Body of pancreas (tissue), 4 donors: ENCODE measurements around the gene TENT4A. TPM values are rescaled to one million over a fixed set of nuclear protein-coding genes. Genes with fewer than 3 reads are reported as not detected.

ENCODE experiments used
- ATAC-seq: fragments of 150-250 bp; one replicate; pipeline ENCODE4 v1.9.1; 2016
- DNase-seq, 4 donors: peaks; one replicate each; pipeline ENCODE4 v3.0.0-alpha.2; 2019
- H3K27ac ChIP-seq, 4 donors: fragments of 200-600 bp; sonication (generic); 1 replicate in 3 of 4; 2 replicates in 1 of 4; pipeline versions ENCODE4 v1.5.1 to v1.6.1; 2016 to 2019; ENCODE audit warnings: mild to moderate bottlenecking in 1 of 4, mixed read lengths in 1 of 4, moderate library complexity in 1 of 4
- H3K27me3 ChIP-seq, 2 donors: fragments of 200-600 bp; sonication (generic); one replicate each; pipeline ENCODE4 v1.6.0; 2016; ENCODE audit warnings: mild to moderate bottlenecking in 1 of 2
- H3K36me3 ChIP-seq, 2 donors: fragments of 200-600 bp; sonication (generic); replicated peaks in 1 of 2; 2 replicates each; pipeline ENCODE4 v1.5.1; 2016; ENCODE audit warnings: low read depth in 2 of 2; ENCODE audit not compliant: insufficient read depth in 1 of 2
- H3K4me1 ChIP-seq: fragments of 200-600 bp; sonication (generic); one replicate; pipeline ENCODE4 v1.6.0; 2016
- H3K4me3 ChIP-seq, 2 donors: fragments of 200-600 bp; sonication (generic); 1 replicate in 1 of 2; 2 replicates in 1 of 2; pipeline ENCODE4 v1.5.1; 2016 to 2019
- H3K9me3 ChIP-seq, 3 donors: fragments of 200-600 bp; sonication (generic); 1 replicate in 2 of 3; 2 replicates in 1 of 3; pipeline ENCODE4 v1.5.1; 2016
- CTCF ChIP-seq, 7 experiments: fragments of 450-650 bp in 4 of 7; fragments of 200-600 bp in 3 of 7; sonication (generic) in 3 of 7; IDR thresholded peaks; one replicate each; pipeline ENCODE4 v1.5.1; 2016 to 2019; ENCODE audit warnings: antibody characterized with exemption in 7 of 7
- POLR2A ChIP-seq, 3 donors: fragments of 450-650 bp; IDR thresholded peaks; one replicate each; pipeline ENCODE4 v1.6.1; 2016; ENCODE audit warnings: antibody characterized with exemption in 3 of 3, mild to moderate bottlenecking in 2 of 3
- WGBS, 2 donors: methylation state at CpG; one replicate each; pipeline ENCODE4 v1.1.5; 2017; 5-methylcytosine and 5-hydroxymethylcytosine counted together
- intact Hi-C: fragments of 100-400 bp; cut with DNase I; formaldehyde crosslinking; loops from one replicate; pipeline ENCODE4 v1.15.1; 2023
- total RNA-seq, 2 donors: library from RNA; depleted of rRNA; stranded (reverse); fragments of >200 nt; gene quantifications; one replicate each; pipeline ENCODE4 v1.1.0, GENCODE V29; 2016

TENT4A gene
- total RNA-seq, 2 donors from 2014 or later = 11.9 to 27.7 TPM

- Histone ChIP-seq H3K36me3 (no peaks in the 10 kb centered on the region), H3K4me1 (peaks cover 16% of the 10 kb centered on the region), H3K9me3 (no peaks in the 10 kb centered on the region), H3K4me3 (no peak overlapping the region), H3K27ac (no peak overlapping the region), H3K27me3 (no peaks in the 10 kb centered on the region)
- no peak for ATAC-seq
- no peak for DNase-seq
- intact Hi-C loops = loop anchor here (10.0 kb wide), 1 partner anchor 632 kb away; the partner anchor contains the start of gene ADCY2
- 92 to 95% methylated on average over 8 of the region's 8 CpGs for WGBS, 2 donors
- TF ChIP-seq CTCF (IDR thresholded peaks at IDR 0.05) = no peak
- TF ChIP-seq POLR2A (IDR thresholded peaks at IDR 0.05) = no peak
Observed at GRCh38 chr5:6762697-6763096, 49.5 kb downstream of the TENT4A start.

- intact Hi-C loops = loop anchor here (10.0 kb wide), 1 partner anchor 632 kb away; the partner anchor contains the start of gene ADCY2
- H3K27me3 ChIP-seq = no peaks in the 10 kb centered on the region
- WGBS, 2 donors = 84 to 86% methylated on average over 12 of the region's 12 CpGs
Observed at GRCh38 chr5:6763191-6763590, 50.0 kb downstream of the TENT4A start.

GRCh38 chr5:6765612-6766525 is 52.6 kb downstream of the TENT4A start:
- H3K4me3 ChIP-seq = no peak overlapping the region
- H3K4me1 ChIP-seq = peaks cover 16% of the 10 kb centered on the region
- no peaks in the 10 kb centered on the region for H3K9me3 ChIP-seq
- H3K36me3 ChIP-seq = no peaks in the 10 kb centered on the region
- DNase-seq (peak; percentile 72 to 77 (median 75)), ATAC-seq (peak; percentile 73)
- WGBS, 2 donors = 39 to 43% methylated on average over 17 to 22 of the region's 22 CpGs
- H3K27ac ChIP-seq = peak overlapping the region in 3 of 4 donors; percentile 53 to 80 (median 76)
- peak; percentile 52 to 82 (median 76) for TF ChIP-seq CTCF (IDR thresholded peaks at IDR 0.05)
- TF ChIP-seq POLR2A (IDR thresholded peaks at IDR 0.05) = no peak
- intact Hi-C loops = loop anchor here (10.0 kb wide), 1 partner anchor 629 kb away; the partner anchor contains the start of gene ADCY2
- H3K27me3 ChIP-seq = no peaks in the 10 kb centered on the region

More at GRCh38 chr5:6763191-6763590, 50.0 kb downstream of the TENT4A start:
- Histone ChIP-seq H3K27ac (no peak overlapping the region), H3K9me3 (no peaks in the 10 kb centered on the region), H3K36me3 (no peaks in the 10 kb centered on the region), H3K4me3 (no peak overlapping the region), H3K4me1 (peaks cover 16% of the 10 kb centered on the region)
- TF ChIP-seq POLR2A (IDR thresholded peaks at IDR 0.05) (no peak), CTCF (IDR thresholded peaks at IDR 0.05) (no peak)
- DNase-seq = no peak
- ATAC-seq = no peak

- ATAC-seq (peak; percentile 89), DNase-seq (peak; percentile 75 to 92 (median 85))
- TF ChIP-seq POLR2A (IDR thresholded peaks at IDR 0.05) (no peak), CTCF (IDR thresholded peaks at IDR 0.05) (no peak)
- Histone ChIP-seq H3K27me3 (no peaks in the 10 kb centered on the region), H3K4me1 (peaks cover 16% of the 10 kb centered on the region), H3K27ac (peak overlapping the region in 3 of 4 donors; percentile 53 to 80 (median 76)), H3K36me3 (no peaks in the 10 kb centered on the region), H3K9me3 (no peaks in the 10 kb centered on the region), H3K4me3 (no peak overlapping the region)
- WGBS, 2 donors = 53 to 67% methylated on average over 4 to 10 of the region's 12 CpGs
- intact Hi-C loops = loop anchor here (10.0 kb wide), 1 partner anchor 628 kb away; the partner anchor contains the start of gene ADCY2
Observed at GRCh38 chr5:6766604-6767093, 53.4 kb downstream of the TENT4A start.
